ENCODE measurements around the gene ESYT2.
"Not testable (repeated sequence)": the region's sequence is repeated elsewhere in the genome, so short reads cannot be mapped to it uniquely, and the experiment has no call there.

The ESYT2 gene

GRCh38 chr7:158698657-158699195, 130.6 kb downstream of the ESYT2 start:
- no peak for DNase-seq (ENCODE audit: low spot score)

GRCh38 chr7:158697597-158697996, 131.7 kb downstream of the ESYT2 start:
- DNase-seq (ENCODE audit: low spot score), result not testable (repeated sequence)

DNA sequence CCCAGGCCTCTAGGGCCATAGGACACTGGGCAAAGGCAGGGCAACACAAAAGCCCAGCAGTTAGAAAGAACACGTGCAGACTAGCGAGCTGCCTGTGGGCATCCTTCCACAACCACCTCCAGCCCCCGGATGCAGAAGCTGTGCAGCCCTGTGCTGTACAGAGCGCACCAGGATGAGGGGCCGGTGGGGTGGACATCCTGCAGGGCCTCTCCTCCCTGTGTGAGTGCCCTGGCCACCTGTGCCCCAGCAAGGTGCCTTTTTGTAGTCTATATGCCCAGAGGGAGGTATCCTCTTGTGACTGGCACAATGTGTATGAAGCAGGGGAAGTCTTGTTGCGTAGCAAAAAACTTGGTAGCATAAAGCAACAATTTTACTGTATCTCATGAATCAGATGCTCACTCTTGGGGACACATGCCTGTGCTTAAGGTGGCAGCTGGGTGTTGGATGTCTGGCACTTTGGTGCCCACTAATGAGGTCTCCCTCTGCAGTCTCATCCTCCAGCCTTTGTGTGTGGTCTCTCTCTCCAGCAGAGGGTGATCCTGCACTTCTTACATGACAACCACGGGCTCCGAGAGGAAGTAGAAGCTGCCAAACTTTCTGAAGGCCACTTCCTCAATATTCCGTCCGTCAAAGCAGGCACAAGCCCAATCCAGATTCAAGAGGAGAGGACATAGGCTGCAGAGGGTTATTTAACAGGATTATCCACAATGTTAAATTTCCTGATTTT, 133.4 kb downstream of the ESYT2 start:
- DNase-seq (ENCODE audit: low spot score), result peak; percentile 68

- DNase-seq (ENCODE audit: low spot score), result no peak
These were observed 134.3 kb downstream of the ESYT2 start for GRCh38 chr7:158695056-158695455.

DNA sequence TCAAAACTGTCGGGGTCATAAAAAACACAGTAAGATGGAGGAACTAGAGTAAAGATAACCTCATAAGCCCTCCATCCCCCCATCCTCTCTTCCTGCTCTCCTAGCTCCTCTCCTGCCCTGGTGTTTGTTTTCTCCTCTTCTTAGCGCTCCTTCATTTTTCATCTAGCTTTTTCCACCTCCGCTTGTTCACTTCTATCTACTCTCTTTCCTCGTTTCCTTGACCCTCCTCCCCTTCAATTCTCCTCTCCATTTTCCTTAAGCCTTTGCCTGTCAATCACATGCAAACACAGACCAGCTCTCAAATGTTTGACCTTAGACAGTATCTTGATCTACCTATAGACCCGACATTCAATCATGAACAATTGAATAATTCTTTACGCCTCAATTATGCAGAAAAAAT, 134.7 kb downstream of the ESYT2 start:
- DNase-seq (ENCODE audit: low spot score), result no peak

GRCh38 chr7:158689488-158689887, 139.8 kb downstream of the ESYT2 start:
- no peak for DNase-seq (ENCODE audit: low spot score)

DNA sequence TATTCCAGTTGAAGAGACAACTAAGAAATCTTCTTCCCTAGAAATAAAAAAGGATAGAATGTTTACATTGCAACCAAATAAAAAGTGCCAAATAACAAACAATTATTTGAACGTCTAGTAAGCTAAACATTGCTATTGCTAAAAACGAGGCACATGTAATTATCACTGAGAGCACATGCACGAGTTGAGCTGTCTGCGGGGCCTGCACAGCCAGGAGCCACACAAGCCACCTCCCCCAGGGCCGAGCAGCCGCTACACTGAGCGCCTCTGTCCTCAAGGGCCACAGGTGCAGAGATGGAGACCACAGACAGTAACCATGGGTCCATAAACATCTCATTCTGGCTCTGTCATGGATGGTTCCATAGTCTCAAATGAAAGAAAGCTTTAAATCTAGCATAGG, 141.9 kb downstream of the ESYT2 start:
- no peak for DNase-seq (ENCODE audit: low spot score)

DNA sequence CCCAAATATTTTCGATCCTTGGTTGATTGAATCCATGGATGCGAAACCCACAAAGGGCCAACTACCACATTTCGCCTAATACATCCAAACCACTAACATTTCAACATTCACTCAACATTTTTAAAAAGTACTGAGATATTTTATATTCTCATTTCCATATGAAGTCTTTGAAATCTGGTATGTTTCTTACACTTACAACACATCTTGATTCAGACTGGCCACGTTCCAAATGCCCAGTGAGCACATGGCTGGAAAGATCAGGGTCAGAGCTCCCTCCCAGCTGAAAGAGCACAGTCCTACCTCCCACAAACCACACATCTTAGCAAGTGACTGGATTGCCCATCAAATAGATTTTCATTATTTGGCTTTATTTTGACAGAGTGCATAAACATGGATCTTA, 143.6 kb downstream of the ESYT2 start:
- DNase-seq (ENCODE audit: low spot score), result no peak

DNA sequence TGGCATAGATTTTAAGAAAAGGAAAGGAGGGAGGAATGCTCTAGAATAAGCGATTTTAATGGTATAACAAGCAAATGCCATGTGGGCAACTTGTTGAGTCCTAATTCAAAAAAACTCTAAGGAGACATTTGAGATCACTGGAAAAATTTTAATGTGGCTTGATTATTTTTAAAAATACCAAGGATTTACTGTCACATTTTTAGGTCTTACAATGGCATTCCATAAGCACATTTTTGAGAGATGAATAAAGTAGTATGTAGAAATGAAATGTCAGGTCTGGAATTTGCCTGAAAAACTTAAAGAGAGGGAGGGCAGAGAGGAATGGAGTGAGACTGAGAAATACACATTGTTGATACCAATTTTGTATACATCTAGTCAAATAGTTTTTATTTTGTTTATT, 145.0 kb downstream of the ESYT2 start:
- DNase-seq (ENCODE audit: low spot score), result peak; percentile 33

DNA sequence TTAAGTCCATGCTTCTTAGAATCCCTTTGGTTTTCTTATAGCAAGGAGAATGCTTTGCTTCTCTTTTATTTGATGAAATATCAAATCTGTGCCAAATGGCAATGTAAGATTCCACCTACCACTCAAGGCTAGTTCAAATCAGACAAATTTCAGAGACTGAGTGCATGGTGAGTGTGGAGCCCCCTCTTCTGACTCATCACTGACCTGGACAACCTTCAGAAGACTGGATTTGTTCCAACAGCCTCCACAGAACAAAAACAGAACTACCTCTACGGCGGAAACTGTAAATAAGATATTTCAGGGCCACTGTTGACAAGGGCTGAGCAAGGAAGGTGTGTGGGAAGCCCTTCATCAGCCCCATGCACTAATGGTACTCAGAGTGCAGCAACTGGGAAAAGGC, 145.8 kb downstream of the ESYT2 start:
- DNase-seq (ENCODE audit: low spot score), result no peak

DNA sequence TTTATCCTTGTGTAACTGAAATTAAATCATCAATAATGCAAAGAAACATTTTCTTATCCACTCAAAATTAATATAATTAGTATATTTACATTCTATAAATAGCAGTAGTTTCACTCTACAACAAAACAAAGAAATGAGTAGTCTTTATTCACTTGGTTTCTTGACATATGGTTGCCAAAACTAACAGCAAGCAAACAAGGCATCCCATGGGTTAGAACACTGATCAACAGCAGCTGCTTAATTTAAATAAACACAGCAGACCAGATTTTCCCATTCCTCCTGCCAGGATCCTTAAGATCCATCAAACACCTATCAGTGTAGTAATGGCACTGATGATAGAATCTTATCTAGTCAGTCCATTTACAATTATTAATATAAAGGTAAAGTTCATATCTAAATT, 146.9 kb downstream of the ESYT2 start:
- DNase-seq (ENCODE audit: low spot score), result no peak

All from AG08396 (cell line).